ENCODE data around the gene HECTD1. TPM values are rescaled to one million over a fixed set of nuclear protein-coding genes. Genes with fewer than 3 reads are reported as not detected.
"Not testable (repeated sequence)": the region's sequence is repeated elsewhere in the genome, so short reads cannot be mapped to it uniquely, and the experiment has no call there.

The HECTD1 gene
- total RNA-seq, 2 donors from 2014 or later = 127 to 145 TPM

DNA sequence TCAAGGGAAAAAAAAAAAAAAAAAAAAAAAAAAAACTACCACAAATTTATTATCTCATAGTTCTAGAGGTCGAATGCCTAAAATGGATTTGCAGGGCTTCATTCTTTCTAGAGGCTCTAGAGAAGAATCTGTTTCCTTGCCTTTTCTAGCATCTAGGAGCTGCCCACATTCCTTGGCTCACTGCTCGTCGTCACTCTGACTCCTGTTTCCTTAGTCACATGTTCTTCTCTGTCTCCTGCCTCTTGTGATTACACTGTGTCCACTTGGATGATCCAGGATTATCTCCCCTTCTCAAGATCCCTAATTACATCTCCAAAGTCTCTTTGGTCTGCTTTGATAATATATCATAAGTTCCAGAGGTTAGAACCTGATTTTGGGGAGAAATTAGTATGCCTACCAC, 88.7 kb downstream of the HECTD1 start:
- no peak for DNase-seq (ENCODE audit: low spot score)
- intact Hi-C loops (cut with DNase I) = no loop called here

DNA sequence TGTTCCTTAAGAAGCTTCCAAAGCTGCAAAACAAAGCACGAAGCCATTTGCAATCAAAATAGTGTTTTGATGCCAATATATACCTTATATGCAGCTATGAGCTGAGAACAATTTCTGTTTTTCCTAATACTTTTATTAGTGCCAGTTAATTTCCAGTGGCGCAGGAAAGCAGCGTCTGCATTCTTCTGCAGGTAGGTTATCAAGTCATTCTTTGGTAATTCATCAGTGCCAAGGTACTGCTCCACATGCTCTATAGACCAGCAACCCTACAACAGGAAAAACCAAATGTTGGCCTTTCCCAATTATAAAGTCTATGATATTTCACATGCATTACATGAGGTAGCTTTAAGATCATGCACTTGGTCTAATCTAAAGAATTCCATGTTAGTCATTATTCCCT, 93.8 kb downstream of the HECTD1 start:
- no peak for DNase-seq (ENCODE audit: low spot score)
- intact Hi-C loops (cut with DNase I) = no loop called here

DNA sequence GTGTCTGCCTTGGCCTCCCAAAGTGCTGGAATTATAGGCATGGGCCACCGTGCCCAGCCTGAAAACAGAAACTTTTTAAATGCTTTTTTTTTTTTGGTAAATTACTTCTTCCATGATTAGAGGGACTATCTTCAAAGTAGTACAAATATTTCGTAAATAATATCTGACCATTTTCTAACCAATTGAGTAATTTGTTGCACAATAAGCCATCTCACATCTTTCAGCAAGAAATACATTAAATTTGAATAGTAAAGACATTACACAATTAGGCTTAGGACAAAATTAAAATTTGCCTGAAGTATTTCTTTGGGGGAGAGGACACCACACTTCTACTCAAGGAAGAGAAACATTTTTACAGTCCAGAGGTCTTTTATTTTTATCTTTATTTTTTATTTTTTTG, 96.7 kb downstream of the HECTD1 start:
- intact Hi-C loops (cut with DNase I) = no loop called here
- no peak for DNase-seq (ENCODE audit: low spot score)

DNA sequence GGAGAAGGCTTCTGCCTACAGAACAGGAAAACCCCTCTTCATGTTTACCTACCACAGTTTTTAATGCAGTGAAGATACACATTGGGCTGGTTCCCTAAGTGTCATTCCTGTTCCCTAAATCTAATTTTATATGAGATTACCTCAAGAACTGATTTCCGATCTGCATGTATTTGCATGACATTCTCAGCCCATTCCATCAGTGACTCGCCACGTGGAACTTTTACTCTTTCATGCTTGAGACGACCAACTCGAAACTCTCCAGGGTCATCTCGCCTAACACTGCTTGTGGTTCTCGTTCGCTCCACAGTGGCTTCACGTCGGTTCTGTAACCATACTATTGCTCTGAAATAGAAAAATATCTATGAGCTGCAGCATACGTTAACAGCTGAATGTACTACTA, 98.3 kb downstream of the HECTD1 start:
- DNase-seq (ENCODE audit: low spot score) = no peak
- intact Hi-C loops (cut with DNase I) = loop anchor here in 1 of 2 donors (10.0 kb wide), 1 partner anchor 864 kb away; no protein-coding TSS in a partner anchor

DNA sequence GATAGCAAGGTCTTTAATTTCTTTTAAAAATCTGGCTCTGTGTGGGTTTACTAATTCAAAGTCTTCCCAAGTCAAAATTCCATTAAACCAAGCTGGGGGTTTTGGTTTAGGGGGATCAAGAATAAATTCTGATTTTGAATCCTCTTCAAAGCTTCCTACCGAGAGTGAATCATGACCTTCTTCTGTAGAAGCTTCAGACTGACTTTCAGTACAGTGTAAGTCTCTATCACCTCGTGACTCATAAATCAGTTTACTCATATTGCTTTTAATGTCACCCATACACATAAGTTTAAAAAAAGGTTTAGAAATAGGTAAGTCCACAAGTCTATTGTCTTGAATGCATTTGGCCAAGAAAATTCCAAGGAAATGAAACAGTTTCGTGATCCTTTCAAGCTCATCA, 100.8 kb downstream of the HECTD1 start:
- DNase-seq (ENCODE audit: low spot score) = no peak
- intact Hi-C loops (cut with DNase I) = loop anchor here in 1 of 2 donors (10.0 kb wide), 1 partner anchor 862 kb away; no protein-coding TSS in a partner anchor

DNA sequence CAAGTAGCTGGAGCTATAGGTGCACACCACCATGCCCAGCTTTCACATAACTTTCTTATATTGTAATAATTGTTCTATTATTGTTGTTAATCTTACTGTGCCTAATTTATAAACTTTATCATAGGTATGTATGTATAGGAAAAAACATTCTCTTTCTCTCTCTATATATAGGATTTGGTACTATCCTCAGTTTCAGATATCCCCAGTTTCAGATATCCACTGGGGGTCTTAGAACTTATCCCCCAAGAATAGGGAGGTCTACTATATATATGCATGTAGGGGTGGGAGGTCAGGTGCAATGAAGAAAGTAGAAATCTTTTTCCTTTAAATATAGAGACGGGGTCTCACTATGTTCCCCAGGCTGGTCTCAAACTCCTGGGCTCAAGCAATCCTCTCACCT, 110.5 kb downstream of the HECTD1 start:
- no peak for DNase-seq (ENCODE audit: low spot score)
- intact Hi-C loops (cut with DNase I) = no loop called here

DNA sequence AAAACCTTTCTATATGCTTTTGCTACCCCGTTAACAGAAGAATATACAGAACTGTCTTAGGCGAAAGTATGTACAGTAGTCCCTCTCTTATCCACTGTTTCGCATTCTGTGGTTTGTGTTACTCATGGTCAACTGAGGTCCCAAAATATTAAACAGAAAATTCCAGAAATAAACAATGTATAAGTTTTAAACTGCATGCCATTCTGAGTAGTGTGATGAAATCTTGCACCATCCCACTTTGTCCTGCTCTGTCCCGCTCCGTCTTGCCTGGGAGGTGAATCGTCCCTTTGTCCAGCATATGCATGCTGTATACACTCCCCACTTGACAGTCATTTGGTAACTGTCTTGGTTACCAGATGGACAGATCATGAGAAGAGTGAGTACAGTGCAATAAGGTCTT, 111.3 kb downstream of the HECTD1 start:
- intact Hi-C loops (cut with DNase I) = no loop called here

DNA sequence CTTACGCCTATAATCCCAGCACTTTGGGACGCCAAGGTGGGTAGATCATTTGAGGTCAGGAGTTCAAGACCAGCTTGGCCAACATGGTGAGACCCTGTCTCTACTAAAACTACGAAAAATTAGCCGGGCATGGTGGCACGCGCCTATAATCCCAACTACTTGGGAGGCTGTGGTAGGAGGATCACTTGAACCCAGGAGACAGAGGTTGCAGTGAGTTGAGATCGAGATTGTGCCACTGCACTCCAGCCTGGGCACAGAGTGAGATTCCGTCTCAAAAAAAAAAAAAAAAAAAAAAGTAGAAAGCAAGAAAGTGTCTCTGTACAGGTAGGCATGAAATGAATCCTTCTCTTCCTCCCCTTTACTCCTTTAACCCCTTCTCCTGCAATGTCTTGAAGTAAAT, 111.8 kb downstream of the HECTD1 start:
- DNase-seq (ENCODE audit: low spot score); intact Hi-C loops (cut with DNase I): not testable (repeated sequence)

More for the DNA sequence above, 111.3 kb downstream of the HECTD1 start:
- no peak for DNase-seq (ENCODE audit: low spot score)

DNA sequence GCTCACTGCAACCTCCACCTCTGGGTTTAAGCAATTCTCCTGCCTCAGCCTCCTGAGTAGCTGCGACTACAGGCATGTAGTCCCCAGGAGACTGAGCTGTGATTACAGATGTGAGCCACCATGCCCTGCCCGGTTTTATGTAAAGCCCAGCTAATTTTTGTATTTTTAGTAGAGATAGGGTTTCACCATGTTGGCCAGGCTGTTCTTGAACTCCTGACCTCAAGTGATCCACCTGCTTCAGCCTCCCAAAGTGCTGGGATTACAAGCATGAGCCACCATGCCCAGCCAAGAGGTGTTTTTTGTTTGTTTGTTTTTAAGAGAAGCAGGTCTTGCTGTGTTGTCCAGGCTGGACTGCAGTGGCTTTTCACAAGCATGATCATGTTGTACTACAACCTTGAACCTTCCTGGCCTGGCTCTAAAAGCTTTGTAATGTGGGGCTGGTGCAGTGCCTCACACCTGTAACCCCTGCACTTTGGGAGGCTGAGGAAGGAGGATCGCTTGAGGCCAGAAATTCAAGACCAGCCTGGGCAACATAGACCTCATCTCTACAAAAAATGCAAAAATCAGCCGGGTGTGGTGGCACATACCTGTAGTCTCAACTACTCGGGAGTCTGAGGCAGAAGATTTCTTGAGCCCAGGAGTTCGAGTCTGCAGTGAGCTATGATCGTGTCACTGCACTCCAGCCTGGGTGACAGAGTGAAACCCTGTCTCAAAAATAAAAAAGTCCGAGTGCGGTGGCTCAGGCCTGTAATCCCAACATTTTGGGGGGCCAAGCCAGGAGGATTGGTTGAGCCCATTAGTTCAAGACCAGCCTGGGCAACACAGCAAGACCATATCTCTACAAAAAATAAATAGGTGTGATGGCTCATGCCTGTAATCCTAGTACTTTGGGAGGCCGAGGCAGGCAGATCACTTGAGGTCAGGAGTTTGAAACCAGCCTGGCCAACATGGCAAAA, 113.4 kb downstream of the HECTD1 start:
- intact Hi-C loops (cut with DNase I); DNase-seq (ENCODE audit: low spot score): not testable (repeated sequence)

DNA sequence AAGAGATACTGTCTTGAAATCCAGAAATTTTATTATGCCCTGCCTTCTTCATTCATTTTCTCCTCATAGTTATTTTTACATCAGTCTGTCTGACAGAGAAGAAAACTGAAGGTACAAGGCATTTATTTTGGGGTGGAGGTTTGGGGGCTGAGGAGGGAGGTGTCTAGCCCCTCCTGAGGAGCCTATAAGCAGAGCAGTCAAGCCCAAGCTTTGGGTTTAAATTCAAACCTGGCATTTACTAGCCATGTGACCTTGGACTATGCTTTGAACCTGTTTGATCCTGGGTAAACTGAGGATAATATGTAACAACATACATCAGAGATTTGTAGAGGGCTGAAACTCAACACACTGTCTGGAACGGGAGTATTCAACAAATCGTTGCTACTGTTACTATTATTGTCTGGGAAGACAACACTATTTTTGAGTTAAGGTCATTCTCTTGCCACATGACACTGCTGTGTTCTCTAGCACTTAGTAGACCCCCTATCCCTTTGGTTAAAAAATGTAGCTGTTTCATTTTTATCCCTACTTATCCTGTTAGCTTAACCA, 115.4 kb downstream of the HECTD1 start:
- intact Hi-C loops (cut with DNase I) = no loop called here
- DNase-seq (ENCODE audit: low spot score) = no peak

DNA sequence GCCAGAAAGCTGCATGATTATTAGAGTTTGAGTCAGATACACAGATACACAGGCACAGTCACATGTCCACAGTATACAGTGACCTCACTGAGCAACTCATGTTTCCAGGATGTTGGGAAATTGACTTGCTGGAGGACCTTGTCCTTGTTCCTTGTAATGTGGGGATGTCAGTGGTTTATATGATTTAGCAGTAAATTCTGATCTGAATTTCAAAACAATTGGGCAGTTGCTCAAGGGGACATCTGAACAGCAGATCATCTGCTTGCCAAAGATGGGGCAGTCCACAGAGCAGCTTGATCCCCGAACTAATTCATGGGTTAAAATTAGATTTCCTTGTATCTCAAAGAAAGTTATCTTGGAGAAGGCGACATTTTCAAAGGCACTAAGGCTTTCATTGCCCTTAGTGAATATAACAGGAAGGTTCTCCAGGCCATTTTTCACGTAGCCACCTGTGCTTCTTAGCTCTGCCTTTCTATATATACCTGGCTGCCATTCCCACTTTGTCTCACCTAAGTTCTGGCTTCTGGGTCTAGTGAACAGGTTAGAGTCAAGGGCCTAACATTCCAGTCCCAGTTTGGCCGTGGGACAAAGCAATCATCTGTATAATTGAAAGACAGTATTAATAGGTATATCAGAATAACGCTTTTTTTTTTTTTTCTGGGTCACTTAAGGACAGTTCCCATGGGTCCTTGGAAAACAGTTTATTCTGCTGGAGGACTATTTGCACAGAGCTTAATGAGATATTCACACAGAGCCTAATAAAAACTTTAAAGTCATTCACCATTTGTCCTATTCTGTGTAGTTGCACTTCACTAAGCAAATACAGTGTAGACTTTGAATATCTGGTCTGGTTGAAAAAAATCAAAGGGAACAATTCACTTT, 116.5 kb downstream of the HECTD1 start:
- no peak for DNase-seq (ENCODE audit: low spot score)
- intact Hi-C loops (cut with DNase I) = no loop called here

DNA sequence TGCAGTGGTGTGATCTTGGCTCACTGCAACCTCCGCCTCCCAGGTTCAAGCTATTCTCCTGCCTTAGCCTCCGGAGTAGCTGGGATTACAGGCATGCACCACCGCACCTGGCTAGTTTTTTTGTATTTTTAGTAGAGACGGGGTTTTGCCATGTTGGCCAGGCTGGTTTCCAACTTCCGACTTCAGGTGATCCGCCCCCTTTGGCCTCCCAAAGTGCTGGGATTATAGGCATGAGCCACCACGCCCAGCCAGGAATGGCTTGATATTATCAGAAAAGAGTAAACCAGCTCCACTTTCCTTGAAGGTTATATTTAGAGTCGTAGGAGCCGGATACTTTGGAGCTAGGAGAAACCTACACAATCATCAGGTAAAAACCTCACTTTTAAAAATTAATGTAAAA, 121.1 kb downstream of the HECTD1 start:
- DNase-seq (ENCODE audit: low spot score) = not testable (repeated sequence)
- intact Hi-C loops (cut with DNase I) = loop anchor here in 1 of 2 donors (10.0 kb wide), 1 partner anchor 102 kb away; no protein-coding TSS in a partner anchor

DNA sequence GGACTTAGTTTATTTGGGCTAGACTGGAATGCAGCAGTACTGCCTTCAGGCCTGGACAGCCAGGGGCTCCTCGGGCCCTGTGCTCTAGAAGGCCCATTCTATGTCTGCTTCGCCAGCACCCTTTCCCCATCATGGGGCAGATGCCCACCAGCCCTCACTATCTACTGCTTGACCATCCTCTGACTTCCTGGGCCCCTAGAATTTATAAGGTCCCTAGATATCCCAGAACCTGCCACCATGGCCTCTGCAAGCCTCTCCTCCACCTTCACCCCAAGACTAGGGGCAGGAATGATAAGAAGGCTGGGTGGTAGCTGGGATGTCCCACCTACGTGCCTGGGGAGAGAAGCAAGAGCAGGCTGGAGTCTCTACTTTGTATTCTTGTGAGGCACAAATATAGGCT, 122.6 kb downstream of the HECTD1 start:
- intact Hi-C loops (cut with DNase I) = loop anchor here in 1 of 2 donors (10.0 kb wide), 1 partner anchor 100 kb away; no protein-coding TSS in a partner anchor
- DNase-seq (ENCODE audit: low spot score) = no peak

DNA sequence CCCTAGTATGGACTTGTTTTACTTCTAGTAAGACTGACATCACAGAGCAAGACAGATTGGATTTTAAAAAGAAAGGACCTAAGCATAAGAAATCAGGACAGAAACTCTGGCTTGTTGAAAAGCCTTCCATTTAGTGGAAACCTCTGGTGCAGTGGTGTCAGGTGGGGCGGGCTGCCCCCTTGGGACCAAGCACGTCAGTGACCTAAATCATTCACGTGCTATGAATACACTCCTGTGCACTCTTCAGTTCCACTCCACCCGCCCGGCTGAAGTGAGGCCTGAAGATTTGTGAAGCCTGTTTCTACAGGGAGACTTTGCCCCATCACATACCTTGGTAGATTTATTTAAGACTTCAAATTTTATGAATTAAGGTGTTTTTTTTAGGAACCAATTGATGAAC, 123.2 kb downstream of the HECTD1 start:
- intact Hi-C loops (cut with DNase I) = loop anchor here (5.0 to 10.0 kb wide), 2 partner anchors 100 to 102 kb away; no protein-coding TSS in a partner anchor
- DNase-seq (ENCODE audit: low spot score) = no peak

DNA sequence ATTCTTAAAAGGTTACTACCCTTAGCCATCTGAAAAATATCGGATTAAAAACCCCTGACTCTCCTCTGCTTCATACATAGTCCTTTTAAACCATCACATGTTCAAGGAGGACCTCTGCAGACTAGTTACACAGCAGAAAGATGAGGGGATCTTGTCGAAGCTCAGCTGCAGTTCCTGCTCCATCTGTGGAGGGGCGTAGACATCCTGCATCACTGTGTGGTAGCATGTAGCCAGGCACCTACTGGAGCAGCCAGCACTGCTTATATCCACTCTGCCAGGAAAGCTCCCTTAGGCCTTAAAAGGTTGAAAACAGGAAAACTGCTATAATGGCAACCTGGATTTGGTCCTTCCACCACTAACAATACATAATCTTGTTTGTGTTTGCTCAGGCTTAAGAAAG, 123.8 kb downstream of the HECTD1 start:
- intact Hi-C loops (cut with DNase I) = loop anchor here (5.0 to 10.0 kb wide), 2 partner anchors 99 to 101 kb away; no protein-coding TSS in a partner anchor
- no peak for DNase-seq (ENCODE audit: low spot score)

DNA sequence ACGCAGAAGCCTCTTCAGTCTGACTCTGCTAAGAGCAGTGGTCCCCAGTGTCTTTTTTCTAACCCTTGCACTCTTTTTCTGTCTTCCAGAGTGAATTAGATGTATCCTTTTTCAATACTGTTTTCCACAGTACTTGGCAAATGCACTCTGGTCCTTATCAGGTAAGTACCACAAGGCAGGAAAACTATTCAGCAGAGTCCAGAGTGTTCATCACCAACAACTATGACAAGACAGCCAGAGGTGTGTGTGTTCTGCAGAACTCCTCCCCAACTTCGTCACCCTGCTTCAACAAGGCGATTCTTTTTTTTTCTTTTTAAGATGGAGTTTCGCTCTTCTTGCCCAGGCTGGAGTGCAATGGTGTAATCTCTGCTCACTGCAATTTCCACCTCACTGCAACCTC, 127.1 kb downstream of the HECTD1 start:
- intact Hi-C loops (cut with DNase I) = loop anchor here (5.0 to 10.0 kb wide), 2 partner anchors 96 to 98 kb away; no protein-coding TSS in a partner anchor
- no peak for DNase-seq (ENCODE audit: low spot score)

DNA sequence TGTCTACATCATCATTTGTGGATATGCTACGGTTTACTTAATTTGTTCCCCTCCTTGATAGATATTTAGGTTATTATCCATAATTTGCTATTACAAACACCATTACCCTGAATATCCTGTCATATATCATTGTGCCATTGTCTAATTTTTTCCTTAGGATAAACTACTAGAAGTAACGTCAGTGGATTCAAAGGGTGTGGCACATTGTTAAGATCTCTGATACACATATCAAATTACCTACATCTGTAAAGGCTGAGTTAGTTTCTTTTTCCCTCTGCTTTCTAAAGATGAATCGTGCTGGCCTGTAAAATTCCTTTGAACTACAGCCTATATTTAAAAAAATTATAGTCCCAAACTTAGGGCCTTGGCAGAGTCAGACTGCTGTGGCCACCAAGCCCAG, 127.5 kb downstream of the HECTD1 start:
- no peak for DNase-seq (ENCODE audit: low spot score)
- intact Hi-C loops (cut with DNase I) = loop anchor here (5.0 to 10.0 kb wide), 2 partner anchors 95 to 98 kb away; no protein-coding TSS in a partner anchor

DNA sequence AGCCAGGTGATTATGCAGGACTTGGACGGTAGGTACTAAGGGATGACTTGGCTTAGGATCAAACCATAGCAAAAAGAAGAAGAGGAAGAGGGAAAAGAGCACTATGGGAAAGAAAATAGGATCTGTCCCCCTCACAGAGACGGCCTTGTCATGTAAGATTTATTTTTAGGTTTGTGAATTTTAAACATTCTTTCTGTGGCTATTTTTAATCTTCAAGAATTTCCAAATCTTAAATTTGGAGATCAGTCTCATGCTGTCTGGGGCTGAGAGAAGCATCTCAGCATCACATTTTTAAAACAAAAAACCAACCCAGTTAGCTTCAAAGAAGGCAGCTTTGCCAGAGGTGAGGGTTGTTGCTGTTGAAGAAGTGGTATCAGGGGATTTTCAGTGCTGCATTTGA, 128.8 kb downstream of the HECTD1 start:
- intact Hi-C loops (cut with DNase I) = loop anchor here in 1 of 2 donors (10.0 kb wide), 1 partner anchor 54 kb away; the partner anchor contains the start of genes AP4S1 and STRN3
- DNase-seq (ENCODE audit: low spot score) = no peak

DNA sequence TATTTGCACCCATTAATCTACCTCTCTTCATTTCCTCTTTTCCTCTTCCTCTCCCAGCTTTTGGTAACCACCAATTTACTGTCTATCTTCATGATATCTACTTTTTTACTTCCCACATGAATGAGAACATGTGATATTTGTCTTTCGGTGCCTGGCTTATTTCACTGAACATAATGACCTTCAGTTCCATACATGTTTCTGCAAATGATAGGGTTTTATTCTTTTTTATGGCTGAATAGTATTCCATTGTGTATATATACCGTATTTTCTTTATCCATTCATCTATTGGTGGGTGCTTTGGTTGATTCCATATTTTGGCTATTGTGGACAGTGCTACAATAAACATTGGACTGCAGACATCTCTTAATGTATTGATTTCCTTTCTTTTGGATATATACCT, 132.4 kb downstream of the HECTD1 start:
- intact Hi-C loops (cut with DNase I) = loop anchor here in 1 of 2 donors (10.0 kb wide), 1 partner anchor 50 kb away; the partner anchor contains the start of genes AP4S1 and STRN3
- no peak for DNase-seq (ENCODE audit: low spot score)

All from posterior vena cava (tissue), 2 donors.